Common myeloid progenitor, CD34-positive (primary cell): ENCODE data around the gene APLF.
A peak's percentile ranks its signal among the peaks of the same experiment; 100 is the strongest.

Experiments
- CTCF ChIA-PET: fragments of 350-600 bp; sonication (Branson Sonifier 250); formaldehyde crosslinking; loops from one replicate; lab custom pipeline; 2021; ENCODE audit warnings: antibody characterized with exemption; lab: Charles Lee
- POLR2A ChIA-PET: fragments of 350-600 bp; sonication (Branson Sonifier 250); formaldehyde crosslinking; loops from one replicate; lab custom pipeline; 2021; ENCODE audit warnings: antibody characterized with exemption; lab: Charles Lee
- DNase-seq, 3 donors: peaks; one replicate each; pipeline versions ENCODE4 v3.0.0 to v3.0.0-alpha.2; 2013
- H3K27ac ChIP-seq, 2 experiments: 1 replicate in 1 of 2; 2 replicates in 1 of 2; pipeline ENCODE4 v1.7.0; 2013; ENCODE audit warnings: inconsistent platforms in 2 of 2, low read length in 2 of 2, mild to moderate bottlenecking in 2 of 2, low read depth in 1 of 2, moderate library complexity in 1 of 2; ENCODE audit not compliant: severe bottlenecking in 2 of 2, insufficient read depth in 1 of 2, poor library complexity in 1 of 2
- H3K27me3 ChIP-seq, 5 experiments: replicated peaks in 2 of 5; 1 replicate in 3 of 5; 2 replicates in 2 of 5; pipeline versions ENCODE4 v1.6.1 to v1.7.0; 2013; ENCODE audit warnings: low read length in 4 of 5, mild to moderate bottlenecking in 2 of 5, moderate library complexity in 2 of 5, inconsistent platforms in 1 of 5; ENCODE audit not compliant: insufficient read depth in 5 of 5, control insufficient read depth in 4 of 5
- H3K36me3 ChIP-seq, 4 experiments: 1 replicate in 2 of 4; 2 replicates in 2 of 4; pipeline versions ENCODE4 v1.6.1 to v1.7.0; 2013; ENCODE audit warnings: low read length in 3 of 4, control low read depth in 1 of 4, mild to moderate bottlenecking in 1 of 4; ENCODE audit not compliant: control insufficient read depth in 4 of 4, insufficient read depth in 4 of 4
- H3K4me1 ChIP-seq, 4 experiments: 1 replicate in 3 of 4; 2 replicates in 1 of 4; pipeline versions ENCODE4 v1.6.1 to v1.7.1; 2013; ENCODE audit warnings: low read length in 3 of 4, mild to moderate bottlenecking in 3 of 4, control low read depth in 1 of 4, inconsistent platforms in 1 of 4, moderate library complexity in 1 of 4; ENCODE audit not compliant: control insufficient read depth in 4 of 4, insufficient read depth in 4 of 4; ENCODE audit errors: control extremely low read depth in 1 of 4
- H3K4me3 ChIP-seq, 7 experiments: 1 replicate in 4 of 7; 2 replicates in 3 of 7; pipeline versions ENCODE4 v1.5.1 to v1.7.0; 2013; ENCODE audit warnings: mild to moderate bottlenecking in 7 of 7, low read length in 6 of 7, moderate library complexity in 6 of 7, inconsistent platforms in 2 of 7, low read depth in 2 of 7, control low read depth in 1 of 7; ENCODE audit not compliant: insufficient read depth in 4 of 7, control insufficient read depth in 1 of 7; ENCODE audit errors: extremely low read depth in 1 of 7
- H3K9me3 ChIP-seq, 5 experiments: 1 replicate in 4 of 5; 2 replicates in 1 of 5; pipeline versions ENCODE4 v1.6.1 to v1.7.1; 2013; ENCODE audit warnings: low read length in 4 of 5, mild to moderate bottlenecking in 2 of 5, inconsistent platforms in 1 of 5, low read depth in 1 of 5, moderate library complexity in 1 of 5; ENCODE audit not compliant: control insufficient read depth in 4 of 5, insufficient read depth in 2 of 5; ENCODE audit errors: control extremely low read depth in 1 of 5
- WGBS: methylation state at CpG from one replicate; pipeline ENCODE4 v1.1.5; 2013; ENCODE audit not compliant: insufficient coverage; 5-methylcytosine and 5-hydroxymethylcytosine counted together

The APLF gene

DNA sequence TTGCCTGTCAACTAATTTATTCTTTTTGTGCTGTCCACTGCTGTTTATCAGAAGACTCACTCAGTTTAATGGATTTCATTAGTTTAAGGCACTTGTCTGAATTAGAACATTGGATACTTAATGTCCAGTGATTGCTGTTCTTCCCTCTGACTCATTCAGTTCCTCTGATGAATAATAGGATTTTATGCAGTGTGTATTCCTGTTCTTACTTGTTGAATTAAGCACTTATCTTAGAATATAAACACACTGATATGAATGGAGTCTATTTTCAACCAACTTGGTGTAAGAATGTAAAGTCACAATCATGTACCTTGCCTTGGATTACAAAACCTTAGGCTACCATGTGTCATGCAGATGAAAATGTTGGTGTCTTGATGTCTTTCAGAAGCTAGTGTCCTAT is 89.0 kb downstream of the APLF start:
- Histone ChIP-seq H3K4me1 (no peaks in the 10 kb centered on the region), H3K27ac (no peak overlapping the region), H3K36me3 (no peaks in the 10 kb centered on the region), H3K4me3 (no peak overlapping the region), H3K9me3 (no peaks in the 10 kb centered on the region), H3K27me3 (no peaks in the 10 kb centered on the region)
- no peak for DNase-seq
- POLR2A ChIA-PET = no interaction called here
- CTCF ChIA-PET = no interaction called here

DNA sequence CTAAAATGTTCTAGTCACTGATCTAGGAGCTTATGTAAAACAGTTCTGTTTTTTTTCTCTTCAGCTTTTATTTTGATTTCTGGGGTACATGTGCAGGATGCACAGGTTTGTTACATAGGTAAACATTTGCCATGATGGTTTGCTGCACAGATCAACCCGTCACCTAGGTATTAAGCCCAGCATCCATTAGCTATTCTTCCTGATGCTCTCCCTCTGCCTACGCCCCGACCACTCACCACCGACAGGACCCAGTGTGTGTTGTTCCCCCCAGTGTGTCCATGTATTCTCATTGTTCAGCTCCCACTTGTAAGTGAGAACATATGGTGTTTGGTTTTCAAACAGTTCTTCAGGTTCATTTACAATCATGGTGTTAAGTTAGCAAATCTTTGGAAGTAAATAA is 91.2 kb downstream of the APLF start:
- Histone ChIP-seq H3K36me3 (no peaks in the 10 kb centered on the region), H3K27ac (no peak overlapping the region), H3K4me3 (no peak overlapping the region), H3K9me3 (no peaks in the 10 kb centered on the region), H3K27me3 (no peaks in the 10 kb centered on the region), H3K4me1 (no peaks in the 10 kb centered on the region)
- DNase-seq = no peak
- CTCF ChIA-PET = interaction anchor here (1.2 kb wide), 1 partner anchor 76 kb away, joined by 3 read pairs; no protein-coding TSS in a partner anchor
- POLR2A ChIA-PET = no interaction called here
- 77% methylated on average over 4 of the region's 4 CpGs for whole genome bisulfite sequencing

DNA sequence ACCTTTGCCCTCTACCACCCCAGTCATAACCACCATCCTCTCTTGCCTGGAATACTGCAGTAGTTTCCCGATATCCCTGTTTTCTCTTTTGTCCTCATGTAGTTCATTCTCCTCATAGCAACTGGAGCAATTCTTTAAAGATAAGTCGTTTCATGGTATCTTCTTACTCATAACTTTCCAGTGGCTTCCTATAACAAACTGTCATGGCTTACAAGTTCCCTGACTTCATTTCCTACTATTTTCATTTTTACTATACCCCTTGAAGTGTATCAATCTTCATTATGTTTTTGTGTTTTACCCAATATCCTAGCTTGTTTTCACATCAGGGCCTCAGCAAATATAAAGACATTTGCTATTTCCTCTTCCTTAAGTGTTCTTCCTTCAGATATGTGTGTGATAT is 92.3 kb downstream of the APLF start:
- no peaks in the 10 kb centered on the region for H3K27me3 ChIP-seq
- no peak overlapping the region for H3K27ac ChIP-seq
- ChIA-PET CTCF (interaction anchor here (1.3 kb wide), 1 partner anchor 35 kb away, joined by 3 read pairs; no protein-coding TSS in a partner anchor), POLR2A (no interaction called here)
- DNase-seq = no peak
- no peaks in the 10 kb centered on the region for H3K4me1 ChIP-seq
- 100% methylated on average over 1 of the region's 2 CpGs for WGBS
- no peaks in the 10 kb centered on the region for H3K36me3 ChIP-seq
- no peaks in the 10 kb centered on the region for H3K9me3 ChIP-seq
- H3K4me3 ChIP-seq = no peak overlapping the region

DNA sequence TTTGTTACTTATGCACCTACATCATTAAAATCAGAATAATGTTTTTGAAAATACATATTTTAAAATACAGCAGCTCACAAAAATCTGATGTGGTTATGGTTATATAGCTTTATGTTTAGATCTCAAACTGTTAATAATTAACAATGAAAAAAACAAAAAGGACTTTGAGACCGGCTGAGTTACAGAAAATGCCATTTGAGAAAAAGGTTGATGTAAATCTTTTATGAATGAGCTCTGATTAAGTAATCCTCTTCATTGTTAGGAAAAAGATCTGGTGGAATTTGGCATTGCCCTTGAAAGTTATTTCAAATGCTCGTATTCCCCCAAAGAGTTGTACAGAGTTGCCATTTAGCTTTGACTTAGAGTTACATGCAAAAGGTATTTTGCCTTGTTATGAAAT is 93.2 kb downstream of the APLF start:
- ChIA-PET POLR2A (no interaction called here), CTCF (interaction anchor here (1.3 kb wide), 1 partner anchor 34 kb away, joined by 3 read pairs; no protein-coding TSS in a partner anchor)
- Histone ChIP-seq H3K27me3 (no peaks in the 10 kb centered on the region), H3K4me1 (no peaks in the 10 kb centered on the region), H3K27ac (no peak overlapping the region), H3K4me3 (no peak overlapping the region), H3K36me3 (no peaks in the 10 kb centered on the region), H3K9me3 (no peaks in the 10 kb centered on the region)
- DNase-seq = no peak
- WGBS = 90% methylated on average over 1 of the region's 2 CpGs

DNA sequence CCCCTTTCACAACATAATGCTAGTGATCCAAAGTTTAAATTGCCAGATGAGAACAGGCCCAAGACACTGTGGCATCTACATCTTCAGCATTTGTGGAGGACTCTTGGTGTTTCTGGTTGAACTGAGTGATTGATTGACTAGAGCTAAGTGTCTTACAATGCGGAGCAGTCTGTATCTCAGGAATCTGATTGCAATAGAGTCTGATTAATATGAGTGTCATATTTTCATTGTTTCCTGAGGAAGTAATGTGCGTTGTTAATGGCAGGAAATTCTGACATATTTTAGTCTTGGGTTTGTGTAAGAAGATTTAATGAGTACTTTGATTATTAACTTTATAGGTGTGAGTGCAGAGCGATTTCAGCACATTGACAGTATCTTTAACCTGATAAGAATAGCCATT is 94.0 kb downstream of the APLF start:
- no peaks in the 10 kb centered on the region for H3K9me3 ChIP-seq
- no peaks in the 10 kb centered on the region for H3K27me3 ChIP-seq
- WGBS = 50% methylated on average over 2 of the region's 3 CpGs
- POLR2A ChIA-PET = no interaction called here
- CTCF ChIA-PET = no interaction called here
- no peak for DNase-seq
- no peaks in the 10 kb centered on the region for H3K36me3 ChIP-seq
- no peak overlapping the region for H3K27ac ChIP-seq
- no peak overlapping the region for H3K4me3 ChIP-seq
- H3K4me1 ChIP-seq = no peaks in the 10 kb centered on the region

DNA sequence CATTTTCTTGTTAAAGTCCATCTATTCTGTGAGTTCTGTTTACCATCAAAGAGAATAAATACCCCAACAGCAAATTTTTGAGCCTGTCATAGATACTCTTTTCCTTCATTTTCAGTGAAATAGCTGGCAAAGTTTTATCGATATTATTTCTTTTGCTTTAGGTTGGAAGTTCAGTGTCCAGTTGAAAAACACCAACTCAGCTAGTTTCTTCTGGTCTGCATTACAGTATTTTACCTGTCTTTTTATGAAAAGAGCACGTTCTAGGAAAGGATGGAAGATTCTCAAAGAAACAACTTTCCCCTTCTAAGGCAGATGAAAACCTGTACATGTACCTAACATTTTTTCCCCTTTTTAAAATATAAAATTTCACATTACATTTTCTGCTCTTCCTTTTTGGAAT is 95.5 kb downstream of the APLF start:
- ChIA-PET CTCF (interaction anchor here (1.1 kb wide), 1 partner anchor 32 kb away, joined by 3 read pairs; no protein-coding TSS in a partner anchor), POLR2A (no interaction called here)
- Histone ChIP-seq H3K36me3 (no peaks in the 10 kb centered on the region), H3K27ac (no peak overlapping the region), H3K4me1 (no peaks in the 10 kb centered on the region), H3K4me3 (no peak overlapping the region), H3K27me3 (no peaks in the 10 kb centered on the region), H3K9me3 (no peaks in the 10 kb centered on the region)
- no peak for DNase-seq
- 100% methylated on average over 2 of the region's 2 CpGs for WGBS

DNA sequence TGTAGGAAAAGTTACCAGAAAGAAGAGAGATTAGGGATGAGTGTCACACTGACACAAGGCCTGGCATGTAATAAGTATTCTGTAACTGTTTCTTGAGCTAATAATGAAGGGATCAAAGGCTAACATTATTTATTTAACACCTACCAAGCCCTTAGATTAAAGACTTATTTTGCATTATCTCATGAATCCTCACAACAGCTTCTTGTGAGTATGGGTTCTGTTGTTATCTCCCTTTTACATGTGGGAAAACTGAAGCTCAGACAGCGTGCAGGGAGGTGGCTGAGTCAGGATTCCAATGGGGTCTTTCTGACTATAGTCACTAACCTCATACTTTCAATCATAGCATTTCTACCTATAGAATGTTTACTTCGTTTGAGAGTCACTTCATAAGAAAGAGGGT is 97.0 kb downstream of the APLF start:
- Histone ChIP-seq H3K27ac (no peak overlapping the region), H3K4me1 (no peaks in the 10 kb centered on the region), H3K4me3 (no peak overlapping the region), H3K9me3 (no peaks in the 10 kb centered on the region), H3K27me3 (no peaks in the 10 kb centered on the region), H3K36me3 (no peaks in the 10 kb centered on the region)
- WGBS = no CpG with 5 or more reads among the region's 2 CpGs
- peak in 2 of 3 donors; percentile 16 to 35 for DNase-seq
- CTCF ChIA-PET = no interaction called here
- POLR2A ChIA-PET = no interaction called here
